Pancreas (tissue), 10 donors: ENCODE measurements around the gene KRT16. TPM values are rescaled to one million over a fixed set of nuclear protein-coding genes. Genes with fewer than 3 reads are reported as not detected.
A peak's percentile ranks its signal among the peaks of the same experiment; 100 is the strongest.
"Not testable (repeated sequence)": the region's sequence is repeated elsewhere in the genome, so short reads cannot be mapped to it uniquely, and the experiment has no call there.

Experiments used
- ATAC-seq, 4 donors: fragments of 200-7000 bp; cut with Tn5 transposase; one replicate each; pipeline versions ENCODE4 v1.8.0 to v1.9.1; 2020; ENCODE audit warnings: mild to moderate bottlenecking in 4 of 4, moderate library complexity in 4 of 4
- DNase-seq, 6 donors: peaks; one replicate each; pipeline ENCODE4 v3.0.0-alpha.2; 2020
- FAIRE-seq: peaks from 2 replicates; lab custom pipeline; 2012; peaks lifted over from hg19 to GRCh38; lab: Jason Lieb, UNC
- H3K27ac ChIP-seq, 4 donors: fragments of 200-600 bp; sonication (generic); 1 replicate in 3 of 4; 2 replicates in 1 of 4; pipeline versions ENCODE4 v1.5.0 to v1.8.0; 2020
- H3K27me3 ChIP-seq, 4 donors: fragments of 200-600 bp; one replicate each; pipeline ENCODE4 v1.8.0; 2021
- H3K36me3 ChIP-seq, 3 donors: fragments of 200-600 bp; sonication (generic) in 1 of 3; one replicate each; pipeline versions ENCODE4 v1.5.0 to v1.8.0; 2020 to 2021
- H3K4me1 ChIP-seq, 3 donors: fragments of 200-600 bp; one replicate each; pipeline ENCODE4 v1.8.0; 2021
- H3K4me3 ChIP-seq, 4 donors: fragments of 200-600 bp; sonication (generic) in 2 of 4; one replicate each; pipeline versions ENCODE4 v1.5.0 to v1.8.0; 2020 to 2021
- H3K9me3 ChIP-seq, 4 donors: fragments of 200-600 bp; one replicate each; pipeline ENCODE4 v1.8.0; 2021
- CTCF ChIP-seq, 4 donors: fragments of 200-600 bp; sonication (generic) in 3 of 4; IDR thresholded peaks; one replicate each; pipeline versions ENCODE4 v1.5.0 to v1.8.0; 2021; ENCODE audit warnings: antibody characterized with exemption in 4 of 4
- WGBS, 2 donors: extraction: QIAGEN DNeasy Blood & Tissue Kit; methylation state at CpG; one replicate each; pipeline ENCODE4 v1.1.7; 2013; 5-methylcytosine and 5-hydroxymethylcytosine counted together
- intact Hi-C, 3 donors: fragments of 100-400 bp; cut with DNase I; formaldehyde crosslinking; loops; one replicate each; pipeline versions ENCODE4 v1.11.1 to v1.14.2; 2022
- polyA plus RNA-seq, 2 donors: library from polyadenylated mRNA; stranded (reverse); fragments of 200-250 nt; gene quantifications; one replicate each; pipeline ENCODE4 v1.2.3, GENCODE V29; 2013
- total RNA-seq, 6 donors: library from RNA; stranded (reverse); fragmentation: NEBNext Ultra II Directional in 4 of 6; extraction: Animal tissue kit (Norgen Biotek cat#: 25700) in 4 of 6; gene quantifications; one replicate each; pipeline versions ENCODE4 v1.2.1 to v1.2.4, GENCODE V29; 2021 to 2023
- donor health status: healthy with polysubstance abuse.
- donor health status: DM: no; HTN: no; CAD: no; lungs with moderate emphysema.
- donor health status: DM: no; HTN: no; CAD: no.
- donor health status: control.
- donor health status: control.
- donor health status: Bipolar disorder and iron deficiency.
- donor health status: DM: yes; HTN: yes; CAD: no.
- donor health status: DM: no; HTN: no; CAD: no.
- donor health status: DM: no; HTN: no; CAD: no.
- donor health status: DM: yes; HTN: yes; CAD: no.

Gene KRT16
- total and polyA plus RNA-seq, 8 donors = 0.05 to 0.61 (median 0.24) TPM; not detected in 4

GRCh38 chr17:41578971-41579370 is 33.6 kb downstream of the KRT16 start:
- no peak for FAIRE-seq
- Histone ChIP-seq H3K36me3 (no peaks in the 10 kb centered on the region), H3K4me3 (no peak overlapping the region), H3K27ac (no peak overlapping the region), H3K4me1 (no peaks in the 10 kb centered on the region), H3K27me3 (no peaks in the 10 kb centered on the region), H3K9me3 (no peaks in the 10 kb centered on the region)
- ATAC-seq = peak in 1 of 4 donors; percentile 2
- 70 to 76% methylated on average over 5 of the region's 5 CpGs for WGBS, 2 donors
- DNase-seq = no peak
- no peak for TF ChIP-seq CTCF (IDR thresholded peaks at IDR 0.05)
- intact Hi-C loops = loop anchor here in 1 of 3 donors (10.0 kb wide), 1 partner anchor 66 kb away; no protein-coding TSS in a partner anchor

- no peak for TF ChIP-seq CTCF (IDR thresholded peaks at IDR 0.05)
- H3K9me3 ChIP-seq = no peaks in the 10 kb centered on the region
- FAIRE-seq (no peak), ATAC-seq (no peak), DNase-seq (no peak)
- no peaks in the 10 kb centered on the region for H3K27me3 ChIP-seq
- no peak overlapping the region for H3K4me3 ChIP-seq
- H3K4me1 ChIP-seq = no peaks in the 10 kb centered on the region
- WGBS, 2 donors = 83 to 93% methylated on average over 1 of the region's 1 CpG
- intact Hi-C loops = loop anchor here in 1 of 3 donors (10.0 kb wide), 1 partner anchor 66 kb away; no protein-coding TSS in a partner anchor
- H3K27ac ChIP-seq = no peak overlapping the region
- H3K36me3 ChIP-seq = no peaks in the 10 kb centered on the region
Observed at GRCh38 chr17:41578538-41578937, 34.0 kb downstream of the KRT16 start.

- H3K4me1 ChIP-seq, H3K27me3 ChIP-seq, H3K4me3 ChIP-seq, H3K27ac ChIP-seq, FAIRE-seq, H3K36me3 ChIP-seq, ATAC-seq, DNase-seq, H3K9me3 ChIP-seq: not testable (repeated sequence)
- intact Hi-C loops = loop anchor here in 1 of 3 donors (10.0 kb wide), 1 partner anchor 68 kb away; no protein-coding TSS in a partner anchor
- WGBS, 2 donors = 61% methylated on average over 2 to 4 of the region's 4 CpGs
Observed at GRCh38 chr17:41576740-41577139, 35.8 kb downstream of the KRT16 start.

GRCh38 chr17:41575336-41575735 is 37.2 kb downstream of the KRT16 start:
- intact Hi-C loops = loop anchor here in 1 of 3 donors (10.0 kb wide), 1 partner anchor 69 kb away; no protein-coding TSS in a partner anchor
- Histone ChIP-seq H3K9me3 (no peaks in the 10 kb centered on the region), H3K4me3 (no peak overlapping the region), H3K36me3 (no peaks in the 10 kb centered on the region), H3K27me3 (no peaks in the 10 kb centered on the region), H3K27ac (no peak overlapping the region), H3K4me1 (no peaks in the 10 kb centered on the region)
- WGBS, 2 donors = 48 to 66% methylated on average over 3 of the region's 3 CpGs
- no peak for FAIRE-seq
- no peak for TF ChIP-seq CTCF (IDR thresholded peaks at IDR 0.05)
- DNase-seq = no peak
- no peak for ATAC-seq

GRCh38 chr17:41571561-41572434 is 40.8 kb downstream of the KRT16 start, which contains the start of gene KRT9:
Gene KRT9 (minus strand): TSS chr17:41572059. CDS start chr17:41571992, 67 bp downstream.
- Histone ChIP-seq H3K27ac (no peak within 1 kb of the TSS), H3K27me3 (no peaks in the 10 kb centered on the region), H3K9me3 (no peaks in the 10 kb centered on the region), H3K4me1 (no peaks in the 10 kb centered on the region), H3K36me3 (no peaks in the 10 kb centered on the region), H3K4me3 (no peak within 1 kb of the TSS)
- no peak for ATAC-seq
- DNase-seq = no peak
- no peak for TF ChIP-seq CTCF (IDR thresholded peaks at IDR 0.05)
- WGBS, 2 donors = 54 to 60% methylated on average over 24 of the region's 24 CpGs
- intact Hi-C loops = loop anchor here in 1 of 3 donors (10.0 kb wide), 1 partner anchor 73 kb away; no protein-coding TSS in a partner anchor
- no peak for FAIRE-seq
